A549 treated with ZK216348 at 1 μM for 4 hours (cell line): Measurements from ENCODE around the gene ADM2. TPM values are rescaled to one million over a fixed set of nuclear protein-coding genes. Genes with fewer than 3 reads are reported as not detected.

Experiments
- total RNA-seq: library from RNA; stranded (reverse); fragments of 200-300 nt; extraction: Qiagen RNA extraction; gene quantifications from 5 replicates; pipeline ENCODE4 v1.2.3, GENCODE V29; 2022; ENCODE audit warnings: low read depth

Gene ADM2
- total RNA-seq = 0.27 to 0.84 TPM (median 0.69 TPM) in 5 replicates

GRCh38 chr22:50481440-50482106, at the start of gene ADM2:
Gene ADM2, plus strand, starts transcription at chr22:50481543. Its CDS starts 305 bp downstream, at chr22:50481848.

GRCh38 chr22:50474710-50475651, 6.4 kb upstream of the ADM2 start, which contains the start of gene SBF1:
Gene SBF1, minus strand, starts transcription at chr22:50475035. Its CDS starts 195 bp downstream, at chr22:50474840.

GRCh38 chr22:50486561-50487289, 5.4 kb downstream of the ADM2 start, which contains the start of gene MIOX:
Gene MIOX, plus strand, starts transcription at chr22:50486859. Its CDS starts 39 bp downstream, at chr22:50486898.

GRCh38 chr22:50507421-50507990, 26.2 kb downstream of the ADM2 start, which contains the start of gene LMF2:
Gene LMF2, minus strand, starts transcription at chr22:50507702. Its CDS starts 27 bp downstream, at chr22:50507675.

GRCh38 chr22:50507991-50508884, 26.9 kb downstream of the ADM2 start, which contains the start of gene NCAPH2:
Gene NCAPH2, plus strand, starts transcription at chr22:50508224. Its CDS starts 114 bp downstream, at chr22:50508338.

DNA sequence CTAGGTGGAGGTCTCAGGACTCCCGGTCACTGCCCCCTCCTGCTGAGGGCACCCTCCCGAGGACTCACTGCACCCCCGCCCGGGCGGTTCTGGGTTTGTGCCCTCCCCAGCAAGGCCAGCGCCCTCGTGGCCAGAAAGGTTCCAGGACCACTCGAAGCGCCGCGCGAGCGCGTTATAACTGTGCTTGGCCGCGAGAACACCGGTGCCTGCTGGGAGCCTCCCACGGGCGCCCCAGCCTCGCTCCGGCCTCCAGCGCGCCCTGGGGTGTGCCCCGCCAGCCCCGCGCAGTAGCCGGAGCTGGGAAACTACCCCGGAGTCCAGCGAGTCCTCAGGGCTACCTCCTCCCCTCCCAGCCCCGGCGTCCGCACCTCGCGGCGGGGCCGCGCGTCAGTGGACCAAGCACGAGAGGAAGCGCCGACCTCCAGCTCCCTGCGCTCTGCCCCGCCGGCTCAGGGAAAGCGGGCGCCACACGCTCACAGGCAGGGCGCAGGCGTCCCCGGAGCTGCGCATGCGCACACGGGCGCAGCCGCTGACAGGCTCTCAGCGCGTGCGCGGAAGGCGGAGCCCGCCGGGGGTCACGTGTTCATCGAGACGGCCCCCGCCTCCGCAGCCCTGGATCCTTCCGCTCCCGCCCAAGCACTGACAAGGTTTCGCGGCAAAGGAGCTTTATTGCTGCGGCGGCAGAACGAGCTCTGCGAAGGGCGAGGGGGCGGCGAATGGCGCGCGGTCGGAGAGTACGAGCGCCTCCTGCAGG, 43.9 kb downstream of the ADM2 start, which contains the start of gene SCO2:
Gene SCO2 (minus strand): TSS at position 495 of the 754 bp plus-strand sequence. CDS start 1,187 bp downstream, outside the sequence.

DNA sequence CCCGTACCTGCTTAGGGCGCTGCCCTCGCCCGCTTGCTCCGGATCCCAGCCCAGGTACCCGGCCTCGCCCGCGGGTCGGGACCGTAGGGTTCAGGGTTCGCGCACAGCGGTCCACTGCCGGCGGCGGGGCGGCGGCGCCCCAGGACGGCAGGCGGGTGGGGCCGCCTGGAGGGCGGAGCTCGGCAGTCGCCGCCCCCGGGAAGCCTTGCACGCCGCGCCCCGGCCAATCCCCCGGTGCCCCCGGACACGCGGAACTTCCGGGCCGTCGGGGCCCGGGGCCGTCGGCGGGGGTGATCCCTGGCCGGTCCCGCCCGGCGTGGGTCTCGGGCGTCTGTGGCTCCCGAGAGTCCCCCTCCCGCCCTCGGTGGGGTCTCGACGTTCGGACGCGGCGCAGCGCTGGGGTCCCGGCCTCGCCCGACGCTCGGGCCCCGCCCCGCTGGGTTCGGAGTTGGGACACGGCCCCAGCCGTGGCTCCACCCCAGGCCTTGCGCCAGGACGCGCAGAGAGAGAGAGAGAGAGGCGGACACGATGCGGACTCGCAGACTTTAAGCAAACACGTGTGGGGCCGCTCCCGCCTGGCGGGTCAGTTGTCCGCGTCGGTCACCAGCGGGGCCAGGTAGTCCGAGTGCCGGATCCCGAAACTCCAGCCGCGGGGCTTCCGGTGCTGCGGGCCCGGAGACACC, 48.7 kb downstream of the ADM2 start, which contains the start of gene TYMP:
Gene TYMP (minus strand): TSS at position 116 of the 683 bp plus-strand sequence. CDS start 303 bp downstream, outside the sequence.

Other genes starting within 250 kb of the ADM2 start
- gene TUBGCP6, start 236.5 kb upstream of the ADM2 start, total RNA-seq = 4.5 to 13.6 TPM (median 11.5 TPM) in 5 replicates
- 5.7 to 14.6 TPM (median 10.7 TPM) in 5 replicates for gene HDAC10, start 230.3 kb upstream of the ADM2 start, total RNA-seq
- 17.0 to 30.2 TPM (median 24.5 TPM) in 5 replicates for gene MAPK12, start 219.9 kb upstream of the ADM2 start, total RNA-seq
- gene MAPK11, start 211.2 kb upstream of the ADM2 start, total RNA-seq = 3.8 to 7.8 TPM (median 6.5 TPM) in 5 replicates
- 62.3 to 128 TPM (median 115 TPM) in 5 replicates for gene PLXNB2, start 173.9 kb upstream of the ADM2 start, total RNA-seq
- 1.6 to 4.3 TPM (median 3.6 TPM) in 5 replicates for gene DENND6B, start 154.5 kb upstream of the ADM2 start, total RNA-seq
- gene PPP6R2, start 138.2 kb upstream of the ADM2 start, total RNA-seq = 8.2 to 15.9 TPM (median 12.4 TPM) in 5 replicates
- gene SBF1, start 6.5 kb upstream of the ADM2 start, total RNA-seq = 9.8 to 29.9 TPM (median 27.6 TPM) in 5 replicates
- not detected in 5 replicates for gene MIOX, start 5.3 kb downstream of the ADM2 start, total RNA-seq
- gene LMF2, start 26.2 kb downstream of the ADM2 start, total RNA-seq = 21.8 to 55.9 TPM (median 46.5 TPM) in 5 replicates
- gene NCAPH2, start 26.7 kb downstream of the ADM2 start, total RNA-seq = 28.3 to 43.0 TPM (median 36.3 TPM) in 5 replicates
- 1.1 to 7.5 TPM (median 6.2 TPM) in 5 replicates for gene SCO2, start 44.1 kb downstream of the ADM2 start, total RNA-seq
- 7.8 to 20.8 TPM (median 19.9 TPM) in 5 replicates for gene TYMP, start 48.5 kb downstream of the ADM2 start, total RNA-seq
- 0.02 to 0.05 TPM in 2 of 5 replicates, not detected in the others for gene KLHDC7B, start 64.4 kb downstream of the ADM2 start, total RNA-seq
- gene SYCE3, start 81.4 kb downstream of the ADM2 start, total RNA-seq = not detected in 5 replicates
- gene CPT1B, start 96.9 kb downstream of the ADM2 start, total RNA-seq = 7.2 to 18.9 TPM (median 15.5 TPM) in 5 replicates
- 12.4 to 29.8 TPM (median 19.5 TPM) in 5 replicates for gene CHKB, start 101.3 kb downstream of the ADM2 start, total RNA-seq
- gene MAPK8IP2, start 119.2 kb downstream of the ADM2 start, total RNA-seq = 1.9 to 4.8 TPM (median 4.1 TPM) in 5 replicates
- 10.9 to 26.5 TPM (median 21.1 TPM) in 5 replicates for gene ARSA, start 146.6 kb downstream of the ADM2 start, total RNA-seq
- gene SHANK3, start 191.3 kb downstream of the ADM2 start, total RNA-seq = 1.9 to 6.0 TPM (median 5.2 TPM) in 5 replicates